SU-DHL-6 (cell line): ENCODE results near the gene MYOC.

Experiments used
- CTCF ChIP-seq: fragments of 200-600 bp; sonication (generic); IDR thresholded peaks from one replicate; pipeline ENCODE4 v1.5.1; 2017; ENCODE audit warnings: antibody characterized with exemption, mild to moderate bottlenecking, low read length, moderate library complexity; ENCODE audit not compliant: insufficient read depth, poor library complexity, severe bottlenecking
- EZH2phosphoT487 ChIP-seq: fragments of 200-600 bp; sonication (generic), shearing (Covaris generic); conservative IDR thresholded peaks from 2 replicates; pipeline ENCODE4 v1.6.1; 2018; ENCODE audit warnings: mild to moderate bottlenecking, antibody characterized with exemption, low read length, moderate library complexity, mixed read lengths

GRCh38 chr1:171627020-171627419, 25.5 kb downstream of the MYOC start:
- TF ChIP-seq CTCF (no peak), EZH2phosphoT487 (no peak)
